ENCODE data around the gene MKS1.
A peak's percentile ranks its signal among the peaks of the same experiment; 100 is the strongest.

MKS1 gene

GRCh38 chr17:58156839-58157803 lies 61.9 kb downstream of the MKS1 start (continued):
- TF ChIP-seq, protein P1, sequence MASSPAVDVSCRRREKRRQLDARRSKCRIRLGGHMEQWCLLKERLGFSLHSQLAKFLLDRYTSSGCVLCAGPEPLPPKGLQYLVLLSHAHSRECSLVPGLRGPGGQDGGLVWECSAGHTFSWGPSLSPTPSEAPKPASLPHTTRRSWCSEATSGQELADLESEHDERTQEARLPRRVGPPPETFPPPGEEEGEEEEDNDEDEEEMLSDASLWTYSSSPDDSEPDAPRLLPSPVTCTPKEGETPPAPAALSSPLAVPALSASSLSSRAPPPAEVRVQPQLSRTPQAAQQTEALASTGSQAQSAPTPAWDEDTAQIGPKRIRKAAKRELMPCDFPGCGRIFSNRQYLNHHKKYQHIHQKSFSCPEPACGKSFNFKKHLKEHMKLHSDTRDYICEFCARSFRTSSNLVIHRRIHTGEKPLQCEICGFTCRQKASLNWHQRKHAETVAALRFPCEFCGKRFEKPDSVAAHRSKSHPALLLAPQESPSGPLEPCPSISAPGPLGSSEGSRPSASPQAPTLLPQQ (tag by site-specific recombination; IDR thresholded peaks at IDR 0.05) = peak; percentile 51; the same call in 1 of the 2 replicates
- TF ChIP-seq ZNF610 (tag by site-specific recombination; IDR thresholded peaks at IDR 0.05; ENCODE audit: borderline replicate concordance) = peak; percentile 62; the same call in 1 of the 2 replicates
- TF ChIP-seq PATZ1 (tag by site-specific recombination; IDR thresholded peaks at IDR 0.05) = peak; percentile 51
- TF ChIP-seq ZNF600 (tag by site-specific recombination; IDR thresholded peaks at IDR 0.05) = peak; percentile 84
- TF ChIP-seq ZNF488 (tag by site-specific recombination; IDR thresholded peaks at IDR 0.05) = no peak
- TF ChIP-seq ZBTB49 (tag by site-specific recombination; IDR thresholded peaks at IDR 0.05; ENCODE audit: low read depth) = no peak
- TF ChIP-seq, protein P2, sequence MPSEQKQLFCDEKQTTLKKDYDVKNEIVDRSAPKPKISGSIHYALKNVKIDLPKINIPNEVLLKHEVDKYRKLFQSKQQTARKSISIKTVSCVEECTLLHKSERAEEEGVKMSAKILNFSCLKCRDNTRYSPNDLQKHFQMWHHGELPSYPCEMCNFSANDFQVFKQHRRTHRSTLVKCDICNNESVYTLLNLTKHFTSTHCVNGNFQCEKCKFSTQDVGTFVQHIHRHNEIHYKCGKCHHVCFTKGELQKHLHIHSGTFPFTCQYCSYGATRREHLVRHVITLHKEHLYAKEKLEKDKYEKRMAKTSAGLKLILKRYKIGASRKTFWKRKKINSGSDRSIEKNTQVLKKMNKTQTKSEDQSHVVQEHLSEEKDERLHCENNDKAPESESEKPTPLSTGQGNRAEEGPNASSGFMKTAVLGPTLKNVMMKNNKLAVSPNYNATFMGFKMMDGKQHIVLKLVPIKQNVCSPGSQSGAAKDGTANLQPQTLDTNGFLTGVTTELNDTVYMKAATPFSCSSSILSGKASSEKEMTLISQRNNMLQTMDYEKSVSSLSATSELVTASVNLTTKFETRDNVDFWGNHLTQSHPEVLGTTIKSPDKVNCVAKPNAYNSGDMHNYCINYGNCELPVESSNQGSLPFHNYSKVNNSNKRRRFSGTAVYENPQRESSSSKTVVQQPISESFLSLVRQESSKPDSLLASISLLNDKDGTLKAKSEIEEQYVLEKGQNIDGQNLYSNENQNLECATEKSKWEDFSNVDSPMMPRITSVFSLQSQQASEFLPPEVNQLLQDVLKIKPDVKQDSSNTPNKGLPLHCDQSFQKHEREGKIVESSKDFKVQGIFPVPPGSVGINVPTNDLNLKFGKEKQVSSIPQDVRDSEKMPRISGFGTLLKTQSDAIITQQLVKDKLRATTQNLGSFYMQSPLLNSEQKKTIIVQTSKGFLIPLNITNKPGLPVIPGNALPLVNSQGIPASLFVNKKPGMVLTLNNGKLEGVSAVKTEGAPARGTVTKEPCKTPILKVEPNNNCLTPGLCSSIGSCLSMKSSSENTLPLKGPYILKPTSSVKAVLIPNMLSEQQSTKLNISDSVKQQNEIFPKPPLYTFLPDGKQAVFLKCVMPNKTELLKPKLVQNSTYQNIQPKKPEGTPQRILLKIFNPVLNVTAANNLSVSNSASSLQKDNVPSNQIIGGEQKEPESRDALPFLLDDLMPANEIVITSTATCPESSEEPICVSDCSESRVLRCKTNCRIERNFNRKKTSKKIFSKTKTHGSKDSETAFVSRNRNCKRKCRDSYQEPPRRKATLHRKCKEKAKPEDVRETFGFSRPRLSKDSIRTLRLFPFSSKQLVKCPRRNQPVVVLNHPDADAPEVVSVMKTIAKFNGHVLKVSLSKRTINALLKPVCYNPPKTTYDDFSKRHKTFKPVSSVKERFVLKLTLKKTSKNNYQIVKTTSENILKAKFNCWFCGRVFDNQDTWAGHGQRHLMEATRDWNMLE (tag by site-specific recombination; conservative IDR thresholded peaks at IDR 0.05; ENCODE audit: low read depth) = no peak
- no peak for TF ChIP-seq ZNF549 (tag by site-specific recombination; IDR thresholded peaks at IDR 0.05)
- TF ChIP-seq ZNF404 (tag by site-specific recombination; IDR thresholded peaks at IDR 0.05) = no peak
- no peak for TF ChIP-seq REST (tag by site-specific recombination; IDR thresholded peaks at IDR 0.05)
- no peak for TF ChIP-seq KLF1 (tag by site-specific recombination; IDR thresholded peaks at IDR 0.05)
- 0 out of 2 replicates have a peak, but pooled peaks have one; percentile 51 for TF ChIP-seq ZFP37 (tag by site-specific recombination; IDR thresholded peaks at IDR 0.05)
- TF ChIP-seq SALL2 (tag by site-specific recombination; IDR thresholded peaks at IDR 0.05; ENCODE audit: borderline replicate concordance) = no peak
- TF ChIP-seq ZIC2 (tag by site-specific recombination; IDR thresholded peaks at IDR 0.05) = peak; percentile 46
- no peak for TF ChIP-seq TCF7L2 (IDR thresholded peaks at IDR 0.05; ENCODE audit: borderline replicate concordance, low read depth, low read length)
- 0 out of 2 replicates have a peak, but pooled peaks have one; percentile 31 for TF ChIP-seq ZEB2 (tag by site-specific recombination; IDR thresholded peaks at IDR 0.05)
- no peak for TF ChIP-seq ZNF624 (tag by site-specific recombination; IDR thresholded peaks at IDR 0.05)
- TF ChIP-seq ZNF76 (tag by site-specific recombination; IDR thresholded peaks at IDR 0.05; ENCODE audit: borderline replicate concordance, low read depth) = 0 out of 2 replicates have a peak, but pooled peaks have one; percentile 30
- TF ChIP-seq ZNF777 (tag by site-specific recombination; IDR thresholded peaks at IDR 0.05; ENCODE audit: borderline replicate concordance) = no peak
- TF ChIP-seq WT1 (tag by site-specific recombination; IDR thresholded peaks at IDR 0.05) = no peak
- TF ChIP-seq ZNF274 (IDR thresholded peaks at IDR 0.05; ENCODE audit: low read length) = no peak
- no peak for TF ChIP-seq ZNF274 (tag by site-specific recombination; IDR thresholded peaks at IDR 0.05; ENCODE audit: borderline replicate concordance)

Data from HEK293 (cell line).